ENCODE results near the gene PSEN2.

The PSEN2 gene

GRCh38 chr1:226864311-226864710, 6.1 kb upstream of the PSEN2 start:
- no peak for DNase-seq (ENCODE audit: low read depth in 3 of 3)

DNA sequence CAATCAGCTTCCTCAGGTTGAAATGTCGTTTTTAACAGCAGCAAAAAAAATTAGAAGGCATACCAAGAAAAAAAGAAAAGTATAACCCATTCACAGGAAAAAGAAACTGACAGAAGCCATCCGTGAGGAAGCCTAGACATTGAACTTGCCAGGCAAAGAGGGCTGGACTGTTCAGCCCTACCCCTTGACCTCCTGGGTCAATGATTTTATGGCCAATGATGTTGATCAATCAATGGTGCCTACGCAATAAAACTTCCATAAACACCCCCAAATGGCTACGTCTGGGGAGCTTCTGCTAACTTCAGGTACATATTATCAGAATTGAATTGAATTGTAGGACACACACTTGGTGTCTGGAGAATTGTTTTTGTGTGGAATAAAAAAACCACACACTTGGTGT, 4.8 kb upstream of the PSEN2 start:
- DNase-seq (ENCODE audit: low read depth in 3 of 3) = no peak

GRCh38 chr1:226867461-226868054, 2.9 kb upstream of the PSEN2 start:
- DNase-seq (ENCODE audit: low read depth in 3 of 3) = no peak

- DNase-seq (ENCODE audit: low read depth in 3 of 3) = no peak
These were observed 1.7 kb upstream of the PSEN2 start for GRCh38 chr1:226868726-226869125.

GRCh38 chr1:226870026-226870400, 403 bp upstream of the PSEN2 start:
- DNase-seq (ENCODE audit: low read depth in 3 of 3) = no peak

- DNase-seq (ENCODE audit: low read depth in 3 of 3) = no peak
These were observed 1.4 kb downstream of the PSEN2 start for GRCh38 chr1:226871636-226872327.

DNA sequence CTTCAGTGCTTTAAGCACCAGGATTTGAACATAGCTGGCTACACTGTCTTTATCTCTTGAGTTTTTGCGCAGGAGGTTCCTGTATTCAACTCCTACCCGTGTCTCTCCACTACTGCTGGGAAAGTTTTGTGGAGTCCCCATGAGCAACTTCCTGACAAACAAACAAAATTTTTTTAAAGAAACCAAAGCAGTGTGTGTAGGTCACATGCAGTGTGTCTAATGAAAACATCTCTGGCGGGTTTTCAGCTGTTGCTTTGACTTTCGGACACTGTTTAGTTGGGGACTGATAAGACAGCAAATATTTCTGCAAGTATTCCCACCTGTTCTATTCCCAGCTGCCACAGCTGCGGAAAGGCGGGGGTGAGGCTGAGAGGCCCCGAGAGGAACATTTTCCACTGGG, 2.0 kb downstream of the PSEN2 start:
- no peak for DNase-seq (ENCODE audit: low read depth in 3 of 3)

DNA sequence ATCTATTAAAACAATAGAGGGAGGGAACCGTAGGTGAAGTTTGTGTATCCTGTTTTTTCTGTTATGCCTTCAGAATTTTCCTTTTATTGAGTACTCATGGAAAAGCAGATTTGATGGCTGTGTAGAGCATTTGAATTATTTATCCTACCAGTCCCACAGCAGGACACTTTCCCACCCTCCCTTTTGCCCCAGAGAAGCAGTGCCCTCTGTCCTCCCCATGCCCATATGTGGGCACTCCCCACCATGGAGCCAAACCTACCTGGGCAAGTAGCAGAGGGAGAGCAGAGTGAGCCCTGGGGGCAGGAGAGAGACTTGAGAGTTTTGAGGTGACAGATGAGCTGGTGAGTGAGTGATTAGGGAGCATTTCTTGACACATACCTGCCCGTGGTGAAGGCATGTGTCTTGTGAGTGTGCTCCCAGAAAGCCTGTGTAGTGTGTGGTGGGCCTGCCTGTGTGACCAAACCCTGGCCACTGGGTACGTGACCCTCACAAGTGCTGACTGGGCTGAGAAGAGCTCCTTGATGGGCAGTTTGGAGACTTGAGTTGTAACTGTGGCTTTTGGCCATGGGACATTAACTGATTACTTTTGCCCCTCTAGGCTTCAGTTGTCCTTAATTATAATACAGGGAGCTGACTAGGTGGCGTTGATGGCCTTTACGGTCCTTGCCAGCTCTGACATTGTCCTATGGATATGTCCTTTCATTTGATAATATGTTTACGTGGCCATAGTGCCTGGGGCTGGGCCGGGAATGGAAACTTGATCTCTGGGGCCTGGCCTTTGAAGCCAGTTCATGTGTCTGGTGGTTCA, 3.6 kb downstream of the PSEN2 start:
- DNase-seq (ENCODE audit: low read depth in 3 of 3) = no peak

GRCh38 chr1:226874579-226875425, 4.4 kb downstream of the PSEN2 start:
- no peak for DNase-seq (ENCODE audit: low read depth in 3 of 3)

DNA sequence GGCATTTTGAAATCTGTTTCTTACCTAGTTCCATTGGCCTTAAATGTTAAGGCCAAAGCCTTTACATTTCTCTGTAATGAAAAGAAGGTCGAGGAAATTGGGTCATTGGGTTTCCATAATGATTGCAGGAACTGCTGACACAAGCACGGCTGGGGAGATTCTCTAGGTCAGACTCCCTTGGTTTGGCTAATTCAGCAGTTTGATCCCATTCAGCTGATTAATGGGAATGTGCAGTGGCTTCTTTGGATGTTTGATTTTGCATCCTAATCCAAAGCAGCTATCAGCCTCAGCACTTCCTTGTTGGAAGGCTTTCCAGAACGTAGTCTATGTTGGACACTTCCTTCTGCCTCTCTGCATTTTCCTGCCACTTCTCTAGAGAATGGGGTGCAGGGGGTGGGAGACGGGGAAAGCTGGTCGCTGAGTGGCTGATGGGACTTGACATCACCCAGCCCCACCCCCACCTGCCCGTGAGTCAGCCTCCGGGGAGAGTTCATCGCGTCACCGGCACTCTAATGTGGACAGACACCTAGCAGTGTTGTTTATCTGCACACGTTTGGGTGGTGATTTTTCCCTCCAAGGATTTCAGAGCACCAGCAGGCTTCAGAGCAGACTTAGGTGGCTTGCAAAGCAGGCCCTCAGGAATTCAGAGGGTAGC, 5.4 kb downstream of the PSEN2 start:
- no peak for DNase-seq (ENCODE audit: low read depth in 3 of 3)

DNA sequence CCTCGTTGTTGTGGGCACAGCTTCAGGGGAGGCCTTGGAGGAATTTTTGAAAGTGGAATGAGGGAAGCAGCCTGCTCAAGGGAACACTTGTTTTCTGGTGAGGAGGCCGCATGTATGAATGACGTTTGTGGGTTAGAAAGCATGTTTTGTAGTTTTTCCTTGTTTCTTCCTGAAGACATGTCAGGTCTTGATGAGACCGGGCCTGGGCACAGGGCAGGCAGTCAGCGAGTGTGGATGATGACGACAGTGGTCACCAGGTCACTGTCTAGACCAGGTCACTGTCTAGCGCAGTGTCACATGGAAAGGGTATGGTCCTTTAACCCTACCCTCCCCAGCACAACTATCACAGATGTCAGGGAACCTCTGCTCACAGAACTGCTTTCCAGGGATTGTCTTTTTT, 7.3 kb downstream of the PSEN2 start:
- no peak for DNase-seq (ENCODE audit: low read depth in 3 of 3)

- no peak for DNase-seq (ENCODE audit: low read depth in 3 of 3)
These were observed 10.2 kb downstream of the PSEN2 start for GRCh38 chr1:226880372-226881287.

- DNase-seq (ENCODE audit: low read depth in 3 of 3) = no peak
These were observed 11.2 kb downstream of the PSEN2 start for GRCh38 chr1:226881515-226882185.

- no peak for DNase-seq (ENCODE audit: low read depth in 3 of 3)
These were observed 11.8 kb downstream of the PSEN2 start for GRCh38 chr1:226882187-226882586.

DNA sequence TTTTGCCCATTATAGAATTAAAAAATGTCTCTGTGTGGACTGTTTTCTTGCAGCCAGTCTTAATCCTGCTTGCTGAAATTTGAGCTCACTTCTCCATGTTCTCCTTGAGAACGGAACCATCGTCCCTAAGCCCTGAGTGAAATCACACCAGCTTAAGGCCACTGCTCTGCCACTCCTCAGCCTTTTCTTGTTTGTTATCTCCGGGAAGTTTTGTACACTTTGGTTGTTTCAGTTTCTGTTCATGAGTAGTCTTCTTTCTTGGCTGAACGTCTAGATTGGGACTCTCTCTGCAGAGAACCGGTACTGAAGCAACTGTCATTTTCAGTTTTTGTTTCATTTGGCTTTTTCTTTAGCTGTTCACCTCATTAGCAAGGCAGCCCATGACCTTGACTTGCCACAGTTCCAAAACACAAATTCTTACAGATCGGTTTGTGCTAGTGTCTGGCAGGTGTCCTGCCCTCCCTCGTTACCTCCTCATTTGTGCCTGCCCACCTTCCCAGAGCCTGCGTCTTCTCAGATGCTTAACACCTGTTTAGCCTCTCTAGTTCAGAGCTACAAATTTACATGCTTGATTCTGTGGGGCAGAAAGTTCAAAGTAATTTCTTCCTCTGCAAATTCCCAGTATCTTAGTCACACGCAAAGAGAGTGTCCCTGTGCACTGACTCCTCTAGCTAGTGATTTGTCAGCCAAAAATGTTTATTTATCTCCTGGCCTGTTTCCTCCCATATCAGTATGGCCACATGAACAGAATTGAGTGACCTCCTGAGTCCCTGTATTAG, 12.4 kb downstream of the PSEN2 start:
- DNase-seq (ENCODE audit: low read depth in 3 of 3) = no peak

GRCh38 chr1:226883630-226884029, 13.2 kb downstream of the PSEN2 start:
- DNase-seq (ENCODE audit: low read depth in 3 of 3) = no peak

DNA sequence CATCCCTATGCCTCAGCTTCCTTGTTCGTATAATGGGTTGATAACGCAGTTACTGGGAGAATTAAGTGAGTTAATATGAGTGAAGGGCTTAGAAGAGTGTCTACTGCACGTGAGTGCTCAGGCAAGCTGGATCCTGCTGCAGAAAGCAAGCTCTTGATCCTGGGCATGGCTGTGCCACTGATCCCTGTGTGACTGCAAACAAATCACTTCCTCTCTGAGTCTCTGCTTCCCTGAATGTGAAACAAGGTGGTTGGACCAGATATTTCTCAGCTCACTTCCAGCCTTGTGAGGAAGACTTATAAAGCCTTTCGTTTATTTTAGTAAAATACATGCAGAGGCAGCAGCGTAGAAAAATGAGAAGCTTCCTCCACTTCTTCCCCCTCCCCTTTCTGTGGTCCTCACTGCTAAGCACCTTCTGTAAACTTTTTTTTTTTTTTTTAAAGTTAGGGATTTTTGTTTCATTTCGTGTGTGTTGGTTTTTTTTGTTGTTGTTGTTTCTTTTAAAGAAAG, 13.8 kb downstream of the PSEN2 start:
- no peak for DNase-seq (ENCODE audit: low read depth in 3 of 3)

DNA sequence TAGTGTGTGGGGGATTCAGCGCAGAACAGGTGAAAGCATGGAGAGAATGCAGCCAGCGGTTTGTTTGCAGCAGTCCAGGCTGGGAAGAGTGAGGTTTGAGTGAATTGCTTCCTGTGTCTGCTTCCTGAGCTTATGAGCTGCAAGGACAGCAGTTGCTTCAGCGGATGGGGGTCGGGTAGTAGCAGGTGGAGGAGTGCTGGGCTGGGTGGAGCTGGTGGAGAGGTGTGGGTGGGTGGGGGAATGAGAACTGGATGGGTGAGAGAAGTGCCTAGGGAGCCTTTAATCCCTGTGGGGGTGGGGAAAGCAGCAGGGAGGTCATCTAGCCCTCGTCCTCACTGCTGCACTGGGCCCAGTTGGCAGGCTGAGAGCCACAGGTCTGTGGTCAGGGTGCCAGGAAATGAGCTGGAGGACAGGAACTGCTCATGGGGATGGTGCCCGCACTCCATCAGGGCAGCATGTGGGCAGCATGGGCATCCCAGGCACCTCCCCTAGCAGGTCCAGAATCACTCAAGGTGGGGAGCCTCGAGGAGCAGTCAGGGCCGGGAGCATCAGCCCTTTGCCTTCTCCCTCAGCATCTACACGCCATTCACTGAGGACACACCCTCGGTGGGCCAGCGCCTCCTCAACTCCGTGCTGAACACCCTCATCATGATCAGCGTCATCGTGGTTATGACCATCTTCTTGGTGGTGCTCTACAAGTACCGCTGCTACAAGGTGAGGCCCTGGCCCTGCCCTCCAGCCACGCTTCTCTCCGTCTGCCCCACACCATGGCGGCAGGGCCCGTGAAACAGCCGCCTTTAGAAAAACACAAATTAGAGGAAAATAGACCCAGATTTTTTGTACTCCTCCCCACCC, 14.8 kb downstream of the PSEN2 start:
- DNase-seq (ENCODE audit: low read depth in 3 of 3) = no peak

Data from stimulated activated CD4-positive, alpha-beta T cell treated with anti-CD3 and anti-CD28 coated beads, TNF-alpha, amount 100 ng/mL, for 4 hours (primary cell).